Activated T-helper 1 cell treated with anti-CD3 and anti-CD28 coated beads, Interleukin-2, amount 50 U/mL, for 16 hours (primary cell): ENCODE data around the gene PPP2R5C.

ENCODE experiments used
- DNase-seq, 2 donors: peaks; one replicate each; pipeline ENCODE4 v3.0.0-alpha.2; 2020; ENCODE audit warnings: low read depth in 1 of 2, low spot score in 1 of 2

PPP2R5C gene

DNA sequence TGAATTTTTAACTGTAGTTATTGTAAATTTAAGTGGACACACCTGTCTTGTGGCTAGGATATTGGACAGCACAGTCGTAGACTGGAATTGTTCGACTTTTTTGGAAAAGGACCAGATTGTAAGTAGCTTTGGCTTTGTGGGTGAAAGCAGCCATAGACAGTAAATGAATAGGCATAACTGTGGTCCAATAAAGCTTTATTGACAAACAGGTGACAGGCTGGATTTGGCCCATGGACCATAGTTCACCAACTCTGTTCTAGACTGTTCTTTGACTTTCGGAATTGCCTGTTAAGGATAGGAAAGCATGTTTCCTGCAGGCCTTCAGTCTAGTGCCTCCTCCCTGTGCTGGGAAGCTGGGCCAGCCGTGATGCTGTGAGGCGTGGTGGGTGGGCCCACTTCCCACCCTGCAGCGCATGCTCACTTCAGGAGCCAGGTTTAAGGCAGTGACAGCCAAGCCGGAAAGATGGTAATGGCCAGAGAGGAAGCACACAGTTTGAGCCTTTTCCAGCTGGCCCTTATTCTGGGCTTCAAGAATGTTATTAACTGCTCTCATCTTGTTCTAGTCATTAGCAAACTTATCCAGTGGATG is 51.8 kb downstream of the PPP2R5C start:
- DNase-seq, result no peak

DNA sequence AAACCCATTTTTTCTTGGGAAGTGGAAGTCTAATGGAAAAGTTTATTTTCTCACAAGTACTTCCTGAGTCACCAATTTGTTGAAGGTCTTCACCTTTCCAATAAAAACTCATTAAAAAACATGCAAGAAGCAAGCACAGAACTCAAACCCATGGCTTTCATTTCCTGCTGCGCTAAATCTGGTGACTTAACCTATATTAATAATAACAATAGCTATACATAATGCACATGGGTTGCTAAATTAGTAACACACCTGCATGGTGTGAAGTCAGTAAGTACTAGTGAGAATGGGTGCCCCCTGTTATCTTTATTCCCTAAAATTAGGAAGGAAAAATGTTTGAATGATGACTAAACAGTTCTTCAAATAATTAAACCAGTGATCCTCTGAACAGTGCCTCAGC is 52.3 kb downstream of the PPP2R5C start:
- no peak for DNase-seq

DNA sequence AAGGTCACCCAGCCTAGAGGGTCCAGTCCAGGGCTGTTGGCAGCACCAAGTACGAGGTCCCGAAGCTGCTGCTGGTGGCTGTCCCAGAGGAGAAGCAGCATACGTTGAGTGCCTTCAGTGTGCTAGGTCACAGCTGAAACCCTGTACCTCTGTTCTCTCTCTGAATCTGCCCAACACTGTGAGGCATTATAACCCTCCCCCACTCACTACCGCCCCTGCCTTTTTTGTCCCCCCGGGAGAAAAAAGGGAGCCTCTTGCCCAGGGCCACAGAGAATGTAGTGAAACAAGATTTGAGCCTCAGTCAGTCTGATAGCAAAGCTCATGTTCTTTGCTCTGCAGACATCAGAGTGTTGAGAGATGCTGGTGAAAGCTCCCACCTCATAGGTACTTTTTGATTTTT is 53.4 kb downstream of the PPP2R5C start:
- no peak for DNase-seq

DNA sequence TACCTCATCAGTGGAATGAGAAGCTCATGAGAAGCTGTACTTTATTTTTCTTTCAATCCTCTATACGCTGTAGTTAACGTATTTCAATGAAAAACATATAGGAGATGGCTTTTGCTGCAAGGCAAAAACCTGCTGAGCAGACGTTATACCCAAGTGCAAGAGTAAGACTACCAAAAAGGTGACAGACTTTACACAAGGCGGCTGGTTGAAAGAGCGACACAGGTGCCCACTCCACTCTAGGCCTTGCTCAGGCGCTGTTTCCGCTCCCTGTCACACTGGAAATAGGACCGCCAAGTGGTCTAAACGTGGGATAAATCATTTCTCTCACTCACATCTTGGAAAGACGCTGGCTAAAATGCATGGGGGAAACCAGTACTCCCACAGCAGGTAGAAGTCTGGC is 54.5 kb downstream of the PPP2R5C start:
- DNase-seq, result no peak

DNA sequence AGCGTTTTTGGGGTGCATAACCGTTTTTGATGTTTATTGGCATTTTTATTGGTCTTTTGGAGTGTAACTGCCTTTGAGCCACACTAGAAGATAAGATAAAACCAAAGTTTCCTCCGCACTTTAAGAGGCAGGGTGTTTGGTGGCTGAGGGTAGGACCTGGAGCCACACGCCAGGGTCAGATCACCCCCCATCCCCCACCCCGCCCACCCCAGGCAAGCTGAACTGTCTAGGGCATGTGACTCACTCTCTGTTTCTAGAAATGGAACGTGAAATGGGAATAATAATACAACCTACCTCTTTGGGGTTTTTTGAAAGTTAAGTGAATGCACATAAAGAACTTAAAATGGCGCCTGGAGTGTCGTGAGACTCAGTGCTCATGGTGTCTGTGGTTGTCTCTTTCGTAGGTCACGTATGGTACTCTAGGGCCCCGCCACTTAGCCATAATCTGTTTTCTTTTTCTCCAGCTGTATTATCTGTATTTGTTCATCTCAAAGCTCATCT is 56.0 kb downstream of the PPP2R5C start:
- no peak for DNase-seq

DNA sequence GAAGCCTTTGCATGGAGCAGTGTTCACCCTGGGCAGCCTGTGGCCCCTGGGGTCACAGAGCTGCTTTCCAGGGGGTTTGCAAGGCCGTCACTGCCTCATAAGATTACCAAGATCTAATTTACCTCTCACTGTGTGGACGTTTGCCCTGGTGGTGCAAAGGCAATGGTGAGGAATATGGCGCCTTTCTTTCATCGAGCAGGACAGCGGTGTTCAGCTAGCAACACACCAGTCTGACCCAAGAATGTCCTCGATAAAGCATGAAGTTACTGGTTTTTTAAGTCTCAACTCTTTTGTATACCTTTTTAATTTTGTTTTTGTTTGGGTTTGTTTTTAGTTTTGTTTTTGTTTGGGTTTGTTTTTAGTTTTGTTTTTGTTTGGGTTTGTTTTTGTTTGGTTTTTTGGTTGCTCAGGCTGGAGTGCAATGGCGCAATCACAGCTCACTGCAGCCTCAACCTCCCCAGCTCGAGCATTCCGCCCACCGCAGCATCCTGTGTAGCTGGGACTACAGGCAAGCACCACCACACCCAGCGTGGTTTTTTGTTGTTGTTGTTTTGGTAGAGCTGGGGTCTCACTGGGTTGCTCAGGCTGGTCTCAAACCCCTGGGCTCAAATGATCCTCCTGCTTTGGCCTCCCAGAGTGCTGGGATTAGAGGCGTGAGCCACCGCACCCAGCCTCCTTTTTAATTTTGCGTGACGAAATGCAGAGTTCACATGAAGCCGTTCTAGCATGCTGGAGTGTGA is 57.9 kb downstream of the PPP2R5C start:
- peak; percentile 54 for DNase-seq

DNA sequence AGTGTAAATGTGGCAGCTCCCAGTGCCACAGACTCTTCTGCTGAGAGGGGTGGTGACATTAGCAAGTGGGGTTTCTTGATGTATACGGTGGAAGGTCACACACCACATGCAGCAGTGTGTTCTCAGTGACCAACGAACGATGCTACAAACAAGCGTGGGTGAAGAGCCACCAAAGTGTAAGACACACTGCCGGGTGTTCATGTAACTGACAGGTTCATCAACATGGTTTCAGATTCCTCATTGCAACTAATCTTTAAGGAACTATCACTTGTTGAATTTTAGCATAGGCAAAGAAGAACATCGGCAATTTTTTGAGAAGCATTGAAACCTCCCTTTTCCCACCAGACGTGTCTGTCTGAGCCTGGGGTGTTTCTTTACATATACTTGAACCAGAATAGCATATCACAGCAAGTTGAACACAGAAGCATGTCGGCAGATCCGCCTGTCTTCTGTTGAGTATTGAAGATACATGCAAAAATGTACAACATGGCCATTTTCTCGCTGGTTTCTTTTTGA is 58.8 kb downstream of the PPP2R5C start:
- DNase-seq, result no peak

DNA sequence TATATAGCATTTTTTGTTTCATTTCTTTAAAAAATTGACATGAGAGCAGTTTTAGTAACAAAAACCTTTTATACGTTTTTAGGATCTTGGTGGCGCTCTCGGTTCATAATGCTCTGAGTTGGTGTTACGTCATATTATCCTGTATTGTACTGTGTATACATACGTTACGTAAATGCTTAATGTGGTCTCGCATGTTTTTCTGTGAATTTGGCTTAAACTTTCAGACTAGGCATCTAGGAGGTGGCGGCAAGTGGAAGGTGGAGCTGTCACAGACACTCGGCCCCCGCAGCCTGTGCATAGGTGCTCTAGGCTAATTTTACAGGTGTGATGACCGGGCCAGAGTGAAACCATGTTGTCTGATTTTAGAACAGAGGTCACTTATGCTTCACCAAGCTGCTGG is 60.0 kb downstream of the PPP2R5C start:
- peak in 1 of 2 donors; percentile 45 for DNase-seq

DNA sequence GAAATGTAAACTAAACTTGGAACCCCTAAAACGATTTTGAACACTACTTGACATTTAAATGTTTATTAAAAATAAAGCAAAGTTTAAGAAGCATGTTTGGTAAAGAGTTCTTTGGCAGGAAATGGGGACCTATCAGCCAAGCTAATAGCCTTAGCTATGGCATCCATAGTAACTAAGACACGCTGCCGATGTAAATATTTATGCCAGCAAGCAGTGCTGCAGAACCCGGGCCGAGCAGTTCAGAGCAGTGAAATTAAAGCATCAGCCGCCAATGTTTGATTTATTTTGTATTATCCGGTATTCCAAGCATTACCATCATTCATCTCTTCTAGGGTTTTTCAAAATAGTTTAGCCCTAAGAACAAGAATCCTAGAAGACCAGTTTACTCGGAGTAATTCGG is 61.6 kb downstream of the PPP2R5C start:
- DNase-seq, result no peak

DNA sequence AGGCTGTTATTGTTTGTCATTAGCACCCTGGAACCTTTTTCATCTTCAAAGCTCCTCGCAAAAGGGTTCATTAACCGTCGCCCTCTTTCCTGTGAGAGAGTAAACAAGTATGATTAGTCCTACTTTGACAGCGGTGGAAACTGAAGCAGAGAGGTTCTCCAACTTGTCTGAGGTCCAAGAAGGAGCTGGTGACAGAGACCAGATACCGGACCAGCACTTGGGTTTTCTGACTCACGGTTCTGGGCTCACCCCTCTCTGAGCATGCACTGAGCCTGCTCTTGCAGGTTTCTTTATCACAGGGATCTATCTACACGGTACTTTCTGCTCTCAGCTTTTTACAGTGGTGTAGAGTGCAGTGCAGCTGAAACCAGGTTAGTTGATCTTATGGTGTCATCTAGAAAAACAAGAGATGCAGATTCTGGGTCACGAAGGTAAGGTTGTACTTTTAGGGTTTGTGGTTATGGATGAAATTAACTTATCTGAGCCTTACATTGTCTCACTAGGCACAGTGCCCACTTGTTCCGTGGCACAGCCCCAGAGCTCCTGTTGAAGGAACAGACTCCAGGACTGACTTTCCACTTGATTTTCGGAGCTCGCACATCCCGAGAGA is 62.1 kb downstream of the PPP2R5C start:
- peak in 1 of 2 donors; percentile 74 for DNase-seq

DNA sequence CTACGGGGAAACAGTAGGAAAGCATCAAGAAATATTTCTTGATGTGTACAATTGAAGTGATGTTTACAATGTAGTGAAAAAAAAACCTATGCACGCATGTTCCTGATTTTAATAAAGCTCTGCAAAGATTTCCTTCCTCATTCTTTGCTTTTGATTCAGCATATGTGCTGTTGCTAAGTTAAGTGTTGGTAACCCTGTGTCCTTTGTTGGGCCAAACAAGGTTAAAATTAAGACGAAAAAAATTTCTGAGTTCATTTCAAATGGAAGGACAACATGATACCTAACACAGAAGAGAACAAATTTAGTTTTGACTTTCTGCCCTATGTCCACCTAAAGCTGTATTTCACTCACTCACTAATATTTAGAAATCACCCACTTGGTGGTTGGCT is 62.8 kb downstream of the PPP2R5C start:
- no peak for DNase-seq

DNA sequence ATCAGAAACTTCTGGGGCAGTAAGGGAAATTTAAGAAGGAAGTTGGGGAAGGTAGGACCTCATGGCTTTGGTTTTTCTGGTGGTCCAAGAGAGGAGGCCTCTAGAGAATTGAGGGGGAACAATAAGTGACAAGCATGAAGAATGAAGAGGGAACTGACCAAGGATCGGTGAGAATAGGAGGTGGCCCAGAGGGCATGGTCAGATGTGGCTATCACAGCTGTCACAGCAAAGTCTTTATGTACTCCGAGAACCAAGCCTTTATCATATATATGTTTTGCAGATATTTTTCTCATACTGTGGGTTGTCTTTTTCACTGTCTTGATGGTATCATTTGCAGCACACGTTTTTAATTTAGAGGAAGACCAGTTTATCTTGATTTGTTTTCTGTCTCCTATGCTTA is 64.3 kb downstream of the PPP2R5C start:
- no peak for DNase-seq

DNA sequence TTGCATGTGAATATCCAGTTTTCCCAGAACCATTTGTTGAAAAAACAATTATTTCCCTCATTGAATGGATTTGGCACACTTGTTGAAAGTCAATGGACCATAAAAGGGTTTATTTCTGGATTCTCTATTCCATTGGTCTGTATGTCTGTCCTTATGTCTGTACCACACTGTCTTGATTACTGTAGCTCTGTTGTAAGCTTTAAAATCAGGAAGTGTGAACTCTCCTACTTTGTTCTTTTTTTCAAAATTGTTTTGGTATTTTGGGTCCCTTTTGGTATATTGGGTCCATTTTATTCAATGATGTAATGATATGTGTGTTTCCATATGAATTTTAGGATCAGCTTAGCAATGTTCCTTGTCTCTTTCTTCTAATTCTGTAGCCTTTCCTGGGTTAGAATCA is 64.8 kb downstream of the PPP2R5C start:
- no peak for DNase-seq

DNA sequence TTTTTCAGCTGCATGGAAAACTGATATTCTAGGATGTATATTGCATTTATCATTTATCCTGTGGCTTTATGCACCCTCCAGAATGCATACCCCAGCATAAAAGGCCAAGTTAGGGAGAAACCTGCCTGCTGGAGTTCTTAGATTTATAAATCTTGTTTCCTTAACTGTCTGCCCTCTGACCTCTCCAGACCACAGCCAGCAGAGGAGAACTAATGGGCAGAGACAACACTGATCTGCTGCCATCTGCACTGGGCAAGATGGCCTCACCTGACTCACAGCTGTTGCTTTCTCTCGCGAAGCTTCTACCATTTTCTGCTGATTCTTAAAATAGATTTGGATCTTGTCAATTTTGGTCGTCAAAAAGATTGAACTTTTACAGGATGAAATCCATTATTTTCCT is 65.8 kb downstream of the PPP2R5C start:
- DNase-seq, result no peak

DNA sequence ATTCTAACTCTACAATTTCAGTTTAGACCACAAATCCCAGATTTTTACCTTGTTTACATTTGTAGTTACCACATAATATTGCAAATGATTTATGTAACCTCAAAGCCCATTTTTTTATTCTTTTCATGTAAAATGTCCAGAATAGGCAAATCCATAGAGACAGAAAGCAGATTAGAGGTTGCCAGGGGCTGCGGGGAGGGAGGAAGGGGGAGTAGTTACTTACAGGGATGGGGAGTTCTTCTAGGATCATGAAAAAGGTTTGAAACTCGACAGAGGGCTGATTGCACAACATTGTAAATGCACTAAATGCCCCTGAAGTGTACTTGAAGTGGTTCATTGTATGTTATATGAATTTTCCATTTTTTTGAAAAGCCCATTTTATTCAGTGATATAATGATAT is 66.5 kb downstream of the PPP2R5C start:
- DNase-seq, result no peak

DNA sequence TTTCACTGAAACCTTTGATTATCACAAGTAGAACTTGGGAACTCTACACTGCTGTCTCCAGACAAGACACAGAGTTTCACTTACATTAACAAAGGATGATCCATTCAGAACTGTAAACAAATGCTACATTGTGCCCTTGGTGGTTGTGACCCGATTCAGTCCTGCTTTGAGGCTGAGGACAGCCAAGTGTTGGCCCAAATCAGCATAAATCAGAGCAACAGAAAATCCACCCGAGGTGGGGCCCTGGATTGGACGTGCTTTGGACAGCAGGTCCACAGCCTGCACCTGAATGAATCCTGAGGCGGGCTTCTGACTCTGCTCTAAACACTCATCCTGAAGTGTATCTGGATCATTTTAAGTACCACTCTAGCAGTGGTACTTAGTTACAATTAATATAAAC is 68.8 kb downstream of the PPP2R5C start:
- no peak for DNase-seq

DNA sequence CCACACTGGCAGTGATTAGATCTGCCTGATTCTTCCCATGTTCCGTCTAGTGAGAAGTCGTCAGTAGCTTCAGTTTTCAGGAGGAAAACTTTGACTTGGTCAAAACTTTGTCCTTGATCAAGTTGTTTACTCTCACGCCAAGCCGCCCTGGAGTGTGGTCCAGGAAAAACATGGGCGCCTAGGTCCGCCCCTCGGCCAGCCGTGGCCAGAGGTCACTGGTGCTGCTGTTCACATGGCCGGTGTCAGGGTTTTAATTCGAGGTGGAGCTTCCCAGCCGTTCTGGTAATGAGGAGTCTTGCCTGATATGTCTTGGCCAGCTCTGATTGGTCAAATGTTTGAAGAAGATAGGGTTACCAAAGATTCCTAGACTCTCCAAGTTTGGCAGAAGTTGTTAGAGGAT is 71.5 kb downstream of the PPP2R5C start:
- no peak for DNase-seq

DNA sequence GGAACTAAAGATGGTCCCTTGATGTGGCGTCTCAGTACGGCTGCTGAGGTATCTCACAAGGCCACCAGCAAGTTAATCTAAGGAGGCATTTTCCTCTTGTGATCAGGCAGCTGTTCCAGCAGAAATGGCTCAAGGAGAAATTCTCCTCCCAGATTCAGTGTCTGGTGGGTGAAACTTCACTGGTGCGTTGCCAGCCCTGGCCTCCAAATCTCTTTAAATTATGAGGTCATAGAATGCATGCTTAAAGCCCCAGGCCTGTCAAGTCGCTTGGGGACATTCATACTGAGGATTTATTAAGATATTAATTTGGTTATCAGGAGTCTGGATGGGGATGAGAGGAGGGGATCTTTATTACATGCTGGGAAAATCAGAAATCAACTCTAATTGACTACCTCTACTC is 72.9 kb downstream of the PPP2R5C start:
- DNase-seq, result no peak

DNA sequence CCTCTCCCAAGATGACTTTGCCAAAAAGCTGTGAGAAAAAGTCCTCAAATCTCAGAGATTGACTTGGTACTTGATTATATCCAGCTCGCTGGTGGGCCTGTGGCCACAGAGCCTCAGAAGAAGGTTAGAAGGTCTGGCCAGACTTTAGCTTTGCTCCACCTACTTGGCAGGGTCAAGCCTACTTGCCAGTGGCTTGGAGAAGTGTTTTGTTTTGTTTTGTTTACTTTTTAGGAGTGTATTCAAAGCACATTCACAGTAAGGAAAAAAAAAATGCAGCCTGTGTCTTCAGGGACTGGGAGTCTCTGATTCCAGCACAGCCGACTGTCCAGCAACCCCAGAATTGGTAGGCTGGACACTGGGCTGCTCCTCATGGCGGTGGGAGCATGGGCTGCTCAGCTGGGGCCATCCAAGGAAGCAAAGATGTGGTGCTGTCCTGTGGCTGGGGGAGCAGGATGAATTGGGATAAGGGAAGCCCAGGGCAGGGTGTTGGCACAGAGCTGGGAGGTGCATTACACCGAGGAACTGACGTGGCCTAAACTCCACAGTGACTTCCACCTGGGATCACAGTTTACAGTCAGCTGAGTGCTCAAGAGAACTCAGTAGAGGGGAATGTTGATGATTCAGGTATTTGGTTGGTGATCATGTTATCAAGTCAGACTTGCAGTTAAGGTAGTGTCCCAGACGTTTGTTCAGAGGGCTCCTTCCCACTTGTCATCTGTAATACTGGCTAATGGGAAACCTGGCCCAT is 73.5 kb downstream of the PPP2R5C start:
- DNase-seq, result no peak

DNA sequence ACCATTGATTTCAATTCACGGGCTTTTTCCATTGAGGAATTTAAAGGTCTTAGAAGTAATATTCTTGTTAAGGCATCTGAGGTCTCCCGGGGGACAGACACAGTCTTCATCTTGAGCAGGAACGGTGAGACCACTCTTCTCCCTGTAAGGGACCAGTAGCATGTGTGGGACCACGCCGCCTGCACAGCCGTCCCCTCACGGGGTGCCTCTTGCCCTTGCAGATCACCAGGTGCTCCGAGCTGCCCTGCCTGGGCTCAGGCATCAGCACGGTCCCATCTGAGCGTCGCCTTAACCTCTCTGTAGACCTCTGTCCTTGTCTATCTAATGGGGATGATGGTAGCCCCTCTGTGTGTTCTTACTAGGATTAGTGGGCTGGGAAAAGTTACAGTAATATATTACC is 74.1 kb downstream of the PPP2R5C start:
- DNase-seq, result no peak

DNA sequence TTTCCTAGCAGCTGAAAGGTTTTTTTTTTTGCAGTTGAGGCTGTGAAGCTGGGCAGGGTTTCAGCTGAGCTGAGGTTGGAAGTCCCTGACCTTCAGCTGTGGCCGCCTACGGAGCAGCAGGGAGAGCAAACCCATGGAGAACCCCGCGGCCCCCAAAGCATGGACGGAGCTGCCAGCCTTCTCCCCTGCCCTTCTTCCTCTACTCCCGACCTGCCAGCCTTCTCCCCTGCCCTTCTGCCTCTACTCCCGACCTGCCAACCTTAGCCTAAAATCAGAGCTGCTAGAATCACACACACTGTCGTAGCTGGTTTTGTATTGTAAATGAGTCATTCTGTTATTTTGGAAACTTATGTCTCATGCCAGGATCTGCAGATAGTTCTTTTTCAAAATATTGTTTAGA is 74.6 kb downstream of the PPP2R5C start:
- DNase-seq, result no peak

DNA sequence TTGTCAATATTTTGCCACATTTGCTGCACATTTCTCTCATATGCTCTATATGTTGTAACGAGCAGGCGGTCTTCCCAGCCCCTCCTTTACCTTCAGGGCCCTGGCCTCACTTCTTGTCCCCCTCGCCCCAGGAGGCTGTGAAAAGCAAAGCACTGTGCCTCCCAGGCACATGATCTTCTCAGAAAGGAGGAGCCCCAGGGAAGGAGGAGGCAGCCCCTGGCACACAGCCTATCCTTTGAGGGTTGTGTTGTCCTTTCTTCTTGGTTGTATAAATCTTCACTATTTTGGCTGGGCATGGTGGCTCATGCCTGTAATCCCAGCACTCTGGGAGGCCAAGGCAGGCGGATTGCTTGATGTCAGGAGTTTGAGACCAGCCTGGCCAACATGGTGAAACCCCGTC is 77.0 kb downstream of the PPP2R5C start:
- DNase-seq, result no peak
